KMS-11 (cell line): ENCODE data around the gene GGPS1.
"Not testable (repeated sequence)": the region's sequence is repeated elsewhere in the genome, so short reads cannot be mapped to it uniquely, and the experiment has no call there.

ENCODE experiments used
- H2AFZ ChIP-seq: fragments of 200-600 bp; sonication (generic); 2 replicates; pipeline ENCODE4 v1.6.1; 2016; ENCODE audit warnings: antibody characterized with exemption, mixed run types, low read depth
- H3K27ac ChIP-seq: fragments of 200-600 bp; sonication (generic); 2 replicates; pipeline ENCODE4 v1.6.1; 2016; ENCODE audit warnings: mild to moderate bottlenecking, mixed run types
- H3K27me3 ChIP-seq: fragments of 200-600 bp; sonication (generic); 2 replicates; pipeline ENCODE4 v1.6.1; 2017; ENCODE audit warnings: mild to moderate bottlenecking, low read depth, mixed run types, moderate library complexity; ENCODE audit not compliant: insufficient read depth
- H3K36me3 ChIP-seq: fragments of 200-600 bp; sonication (generic); 2 replicates; pipeline ENCODE4 v1.6.1; 2017; ENCODE audit warnings: mild to moderate bottlenecking, mixed run types; ENCODE audit not compliant: insufficient read depth
- H3K4me1 ChIP-seq: fragments of 200-600 bp; sonication (generic); 2 replicates; pipeline ENCODE4 v1.6.1; 2016; ENCODE audit warnings: mild to moderate bottlenecking, low read depth, mixed run types; ENCODE audit not compliant: poor library complexity, severe bottlenecking
- H3K4me2 ChIP-seq: fragments of 200-600 bp; sonication (generic); 2 replicates; pipeline ENCODE4 v1.7.0; 2016; ENCODE audit warnings: mild to moderate bottlenecking, mixed run types
- H3K4me3 ChIP-seq: fragments of 200-600 bp; sonication (generic); IDR thresholded peaks from 2 replicates; pipeline ENCODE4 v1.6.1; 2017; ENCODE audit warnings: low read depth, low read length, mixed read lengths; ENCODE audit not compliant: insufficient read depth
- H3K79me2 ChIP-seq: fragments of 200-600 bp; sonication (generic); 2 replicates; pipeline ENCODE4 v1.6.1; 2016; ENCODE audit warnings: low read depth, mixed run types; ENCODE audit not compliant: insufficient read depth
- H3K9ac ChIP-seq: fragments of 200-600 bp; sonication (generic); 2 replicates; pipeline ENCODE4 v1.6.1; 2016; ENCODE audit warnings: mild to moderate bottlenecking, mixed run types
- H4K20me1 ChIP-seq: fragments of 200-600 bp; sonication (generic); 2 replicates; pipeline ENCODE4 v1.6.1; 2016; ENCODE audit warnings: mild to moderate bottlenecking, mixed run types; ENCODE audit not compliant: insufficient read depth
- TF ChIP-seq, protein P1 (sequence below): fragments of 200-600 bp; sonication (generic); conservative IDR thresholded peaks from 2 replicates; pipeline ENCODE4 v1.6.1; 2017; ENCODE audit warnings: low read depth, mild to moderate bottlenecking, antibody characterized with exemption, low read length, moderate library complexity, mixed read lengths

Gene GGPS1

DNA sequence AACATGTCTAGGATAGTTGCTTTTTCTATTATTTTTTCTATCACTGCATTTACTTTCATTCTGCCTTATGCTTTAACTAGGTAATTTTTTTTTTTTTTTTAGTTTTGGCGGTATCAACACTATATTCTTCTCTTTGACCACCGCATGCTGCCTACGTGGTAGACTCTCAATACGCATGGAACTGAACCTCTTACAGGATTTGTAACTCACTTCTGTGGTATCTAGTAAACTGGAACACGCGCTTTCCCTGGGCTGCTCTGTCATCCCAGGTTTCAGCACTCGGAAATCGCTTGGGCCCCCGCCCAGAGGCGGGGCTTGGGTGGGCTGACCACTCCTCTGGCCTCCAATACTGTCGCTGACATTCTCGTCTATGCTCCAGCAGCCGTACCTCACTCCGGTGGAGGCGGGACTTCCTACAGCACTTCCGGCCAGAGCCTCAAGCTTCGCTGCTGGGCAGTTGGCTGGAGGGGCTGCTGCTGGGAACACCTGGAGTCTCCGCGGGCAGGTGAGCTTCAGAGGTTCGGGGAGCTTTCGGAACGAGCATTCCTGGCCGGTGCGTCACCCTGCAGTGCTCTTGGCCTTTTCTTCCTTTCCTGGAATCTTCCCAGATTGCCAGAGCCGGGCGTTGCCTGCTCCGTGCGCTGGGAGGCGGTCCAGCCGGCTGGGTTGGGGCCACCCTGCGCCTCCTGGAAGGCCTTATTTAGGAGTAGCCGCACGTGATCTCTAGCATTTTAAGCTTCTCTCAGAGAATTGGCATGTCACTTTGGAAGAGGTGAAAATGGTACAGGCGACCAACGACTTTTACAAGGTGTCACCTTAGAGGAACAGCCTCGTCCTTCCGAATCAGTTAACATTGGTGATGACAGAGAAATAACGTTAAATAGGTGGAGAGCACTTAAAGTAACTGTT lies 38.9 kb downstream of the GGPS1 start, which contains the start of gene TBCE:
TBCE (plus strand) TSS at position 428 of the 909 bp plus-strand sequence. CDS start 12,623 bp downstream, outside the sequence.
- H4K20me1 ChIP-seq, result no peaks in the 10 kb centered on the region
- H3K36me3 ChIP-seq, result no peaks in the 10 kb centered on the region
- H3K9ac ChIP-seq, result peak within 1 kb of the TSS; percentile 57; the same call in 1 of the 2 replicates
- peaks cover 14% of the 10 kb centered on the region for H3K4me1 ChIP-seq
- H3K79me2 ChIP-seq, result peaks cover 23% of the 10 kb centered on the region; the same call in 1 of the 2 replicates
- H3K27me3 ChIP-seq, result no peaks in the 10 kb centered on the region
- H2AFZ ChIP-seq, result peak within 1 kb of the TSS; percentile 91
- TF ChIP-seq, protein P1, sequence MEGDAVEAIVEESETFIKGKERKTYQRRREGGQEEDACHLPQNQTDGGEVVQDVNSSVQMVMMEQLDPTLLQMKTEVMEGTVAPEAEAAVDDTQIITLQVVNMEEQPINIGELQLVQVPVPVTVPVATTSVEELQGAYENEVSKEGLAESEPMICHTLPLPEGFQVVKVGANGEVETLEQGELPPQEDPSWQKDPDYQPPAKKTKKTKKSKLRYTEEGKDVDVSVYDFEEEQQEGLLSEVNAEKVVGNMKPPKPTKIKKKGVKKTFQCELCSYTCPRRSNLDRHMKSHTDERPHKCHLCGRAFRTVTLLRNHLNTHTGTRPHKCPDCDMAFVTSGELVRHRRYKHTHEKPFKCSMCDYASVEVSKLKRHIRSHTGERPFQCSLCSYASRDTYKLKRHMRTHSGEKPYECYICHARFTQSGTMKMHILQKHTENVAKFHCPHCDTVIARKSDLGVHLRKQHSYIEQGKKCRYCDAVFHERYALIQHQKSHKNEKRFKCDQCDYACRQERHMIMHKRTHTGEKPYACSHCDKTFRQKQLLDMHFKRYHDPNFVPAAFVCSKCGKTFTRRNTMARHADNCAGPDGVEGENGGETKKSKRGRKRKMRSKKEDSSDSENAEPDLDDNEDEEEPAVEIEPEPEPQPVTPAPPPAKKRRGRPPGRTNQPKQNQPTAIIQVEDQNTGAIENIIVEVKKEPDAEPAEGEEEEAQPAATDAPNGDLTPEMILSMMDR, result no peak
- H3K27ac ChIP-seq, result peak within 1 kb of the TSS; percentile 32
- peak within 1 kb of the TSS; percentile 92 for H3K4me3 ChIP-seq
- H3K4me2 ChIP-seq, result peak within 1 kb of the TSS; percentile 65

DNA sequence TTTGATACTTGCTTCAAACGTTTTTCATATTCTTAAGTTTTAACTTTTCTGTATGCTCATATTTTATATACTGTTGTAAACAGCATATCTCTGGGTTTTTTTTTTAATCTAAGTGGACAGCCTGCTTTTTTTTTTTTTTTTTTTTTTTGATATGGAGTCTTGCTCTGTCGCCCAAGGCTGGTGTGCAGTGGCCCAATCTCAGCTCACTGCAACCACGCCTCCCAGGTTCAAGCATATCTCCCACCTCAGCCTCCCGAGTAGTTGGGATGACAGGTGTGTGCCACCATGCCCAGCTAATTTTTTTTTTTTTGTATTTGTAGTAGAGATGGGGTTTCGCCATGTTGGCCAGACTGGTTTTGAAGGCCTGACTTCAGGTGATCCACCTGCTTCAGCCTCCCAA lies 40.1 kb downstream of the GGPS1 start:
- no peaks in the 10 kb centered on the region for H4K20me1 ChIP-seq
- peaks cover 26% of the 10 kb centered on the region; the same call in 1 of the 2 replicates for H3K79me2 ChIP-seq
- no peak overlapping the region for H3K9ac ChIP-seq
- TF ChIP-seq, protein P1, result no peak
- no peaks in the 10 kb centered on the region for H3K27me3 ChIP-seq
- peaks cover 14% of the 10 kb centered on the region for H3K4me1 ChIP-seq
- no peak overlapping the region for H2AFZ ChIP-seq
- no peak overlapping the region for H3K4me3 ChIP-seq
- no peak overlapping the region for H3K27ac ChIP-seq
- H3K4me2 ChIP-seq, result peak overlapping the region; percentile 65; the same call in 1 of the 2 replicates
- no peaks in the 10 kb centered on the region for H3K36me3 ChIP-seq

DNA sequence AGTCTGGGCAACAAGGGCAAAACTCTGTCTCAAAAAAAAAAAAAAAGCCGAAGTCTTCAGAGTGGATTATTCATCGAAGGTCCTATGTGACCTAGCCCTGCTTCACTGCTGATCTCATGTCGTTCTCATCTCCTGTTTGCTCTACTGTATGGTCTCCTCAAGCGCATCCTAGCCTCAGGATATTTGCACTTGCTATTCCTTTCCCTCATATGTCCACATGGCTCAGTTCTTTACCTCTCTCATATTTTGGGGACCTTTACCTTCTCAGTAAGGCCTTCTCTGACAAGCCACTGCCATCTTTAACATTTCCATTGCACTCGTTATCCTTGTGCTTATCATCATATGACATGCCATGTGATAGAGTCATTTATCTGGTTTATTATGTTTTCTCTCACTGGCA lies 41.4 kb downstream of the GGPS1 start:
- Histone ChIP-seq H3K4me3 (no peak overlapping the region), H3K27ac (no peak overlapping the region), H3K4me2 (no peak overlapping the region), H3K79me2 (peaks cover 26% of the 10 kb centered on the region; the same call in 1 of the 2 replicates), H4K20me1 (no peaks in the 10 kb centered on the region), H3K36me3 (no peaks in the 10 kb centered on the region), H3K4me1 (peaks cover 14% of the 10 kb centered on the region), H3K9ac (no peak overlapping the region), H2AFZ (no peak overlapping the region), H3K27me3 (no peaks in the 10 kb centered on the region)
- TF ChIP-seq, protein P1, result no peak

DNA sequence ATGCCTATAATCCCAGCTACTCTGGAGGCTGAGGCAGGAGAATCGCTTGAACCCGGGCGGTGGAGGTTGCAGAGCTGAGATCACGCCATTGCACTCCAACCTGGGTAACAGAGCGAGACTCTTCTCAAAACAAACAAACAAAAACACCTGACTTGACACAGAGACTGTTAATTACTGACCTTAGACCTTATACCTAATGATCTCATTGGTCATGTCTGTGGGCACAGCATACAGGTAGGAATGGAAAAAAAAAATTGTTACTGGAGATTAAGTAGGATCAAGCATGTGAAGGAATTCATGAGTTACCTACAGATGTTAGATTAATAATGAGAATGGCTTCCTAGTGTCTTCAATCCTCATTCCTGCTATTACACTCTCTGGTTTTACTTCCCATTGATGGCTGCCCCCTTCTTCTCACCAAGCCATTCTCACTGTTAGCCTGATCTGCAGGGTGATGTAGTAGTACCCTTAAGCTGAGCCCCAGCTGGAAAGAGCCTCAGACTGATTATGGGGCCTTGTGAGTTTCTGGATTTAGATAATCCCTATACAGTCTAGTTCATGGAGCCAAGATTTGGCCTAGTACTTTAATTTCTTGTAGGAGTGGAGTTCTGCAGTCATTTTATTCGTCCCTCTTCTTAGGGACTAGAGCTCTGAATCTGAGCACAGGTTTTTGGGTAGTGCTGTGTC lies 47.7 kb downstream of the GGPS1 start:
- Histone ChIP-seq H2AFZ (no peak overlapping the region), H3K9ac (no peak overlapping the region), H3K4me1 (no peaks in the 10 kb centered on the region), H3K36me3 (no peaks in the 10 kb centered on the region), H3K79me2 (peaks cover 12% of the 10 kb centered on the region; the same call in 1 of the 2 replicates), H4K20me1 (no peaks in the 10 kb centered on the region), H3K4me2 (no peak overlapping the region), H3K27ac (no peak overlapping the region), H3K4me3 (no peak overlapping the region), H3K27me3 (no peaks in the 10 kb centered on the region)
- TF ChIP-seq, protein P1, result no peak

DNA sequence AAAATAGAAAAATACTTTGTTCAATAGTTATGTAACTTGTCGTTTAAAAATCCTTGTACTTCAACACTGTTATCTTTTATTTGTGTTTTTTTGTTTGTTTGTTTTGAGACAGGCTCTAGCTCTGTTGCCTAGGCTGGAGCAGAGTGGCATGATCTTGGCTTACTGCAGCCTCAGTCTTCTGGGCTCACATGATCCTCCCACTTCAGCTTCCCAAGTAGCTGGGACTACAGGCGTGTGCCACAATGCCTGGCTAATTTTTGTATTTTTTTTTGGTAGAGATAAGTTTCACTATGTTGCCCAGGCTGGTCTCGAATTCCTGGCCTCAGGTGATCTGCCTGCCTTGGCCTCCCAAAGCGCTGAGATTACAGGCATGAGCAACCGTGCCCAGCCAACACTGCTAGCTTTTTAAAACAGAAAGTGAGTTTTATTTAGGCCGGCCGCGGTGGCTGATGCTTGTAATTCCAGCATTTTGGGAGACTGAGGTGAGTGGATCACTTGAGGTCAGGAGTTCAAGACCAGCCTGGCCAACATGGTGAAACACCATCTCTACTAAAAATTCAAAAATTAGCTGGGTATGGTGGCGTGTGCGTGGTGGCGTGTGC lies 49.9 kb downstream of the GGPS1 start:
- not testable (repeated sequence) for H2AFZ ChIP-seq, H3K4me3 ChIP-seq, H3K36me3 ChIP-seq, H3K9ac ChIP-seq, H3K27ac ChIP-seq, H3K79me2 ChIP-seq, H3K4me2 ChIP-seq, H4K20me1 ChIP-seq, H3K27me3 ChIP-seq, H3K4me1 ChIP-seq

DNA sequence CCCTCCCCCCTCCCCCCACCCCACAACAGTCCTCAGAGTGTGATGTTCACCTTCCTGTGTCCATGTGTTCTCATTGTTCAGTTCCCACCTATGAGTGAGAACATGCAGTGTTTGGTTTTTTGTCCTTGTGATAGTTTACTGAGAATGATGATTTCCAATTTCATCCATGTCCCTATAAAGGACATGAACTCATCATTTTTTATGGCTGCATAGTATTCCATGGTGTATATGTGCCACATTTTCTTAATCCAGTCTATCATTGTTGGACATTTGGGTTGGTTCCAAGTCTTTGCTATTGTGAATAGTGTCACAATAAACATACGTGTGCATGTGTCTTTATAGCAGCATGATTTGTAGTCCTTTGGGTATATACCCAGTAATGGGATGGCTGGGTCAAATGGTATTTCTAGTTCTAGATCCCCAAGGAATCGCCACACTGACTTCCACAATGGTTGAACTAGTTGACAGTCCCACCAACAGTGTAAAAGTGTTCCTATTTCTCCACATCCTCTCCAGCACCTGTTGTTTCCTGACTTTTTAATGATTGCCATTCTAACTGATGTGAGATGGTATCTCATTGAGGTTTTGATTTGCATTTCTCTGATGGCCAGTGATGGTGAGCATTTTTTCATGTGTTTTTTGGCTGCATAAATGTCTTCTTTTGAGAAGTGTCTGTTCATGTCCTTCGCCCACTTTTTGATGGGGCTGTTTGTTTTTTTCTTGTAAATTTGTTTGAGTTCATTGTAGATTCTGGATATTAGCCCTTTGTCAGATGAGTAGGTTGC lies 53.8 kb downstream of the GGPS1 start:
- not testable (repeated sequence) for H3K4me2 ChIP-seq, H3K9ac ChIP-seq, H3K4me1 ChIP-seq, H3K4me3 ChIP-seq, H3K79me2 ChIP-seq, H2AFZ ChIP-seq, H3K27me3 ChIP-seq, H3K36me3 ChIP-seq, H3K27ac ChIP-seq, H4K20me1 ChIP-seq
